Sigmoid colon (tissue), 7 donors: ENCODE data around the gene PKMYT1. TPM values are rescaled to one million over a fixed set of nuclear protein-coding genes. Genes with fewer than 3 reads are reported as not detected.

Experiments used
- DNase-seq: peaks from one replicate; pipeline ENCODE4 v3.0.0-alpha.2; 2019
- H3K27ac ChIP-seq, 4 donors: fragments of 200-600 bp; sonication (generic); one replicate each; pipeline ENCODE4 v1.5.1; 2016 to 2019; ENCODE audit warnings: mild to moderate bottlenecking in 1 of 4
- H3K27me3 ChIP-seq, 3 donors: fragments of 200-600 bp; sonication (generic); one replicate each; pipeline ENCODE4 v1.5.1; 2019; ENCODE audit warnings: mild to moderate bottlenecking in 1 of 3
- H3K36me3 ChIP-seq, 4 donors: fragments of 200-600 bp; sonication (generic); one replicate each; pipeline ENCODE4 v1.5.1; 2016 to 2019
- H3K4me1 ChIP-seq, 4 donors: fragments of 200-600 bp; sonication (generic); one replicate each; pipeline ENCODE4 v1.5.1; 2017 to 2019
- H3K4me3 ChIP-seq, 4 donors: fragments of 200-600 bp; sonication (generic); one replicate each; pipeline ENCODE4 v1.5.1; 2017 to 2019; ENCODE audit warnings: mild to moderate bottlenecking in 2 of 4, moderate library complexity in 1 of 4
- H3K9me3 ChIP-seq, 4 donors: fragments of 200-600 bp in 3 of 4; sonication (generic) in 3 of 4; one replicate each; pipeline versions ENCODE4 v1.5.1 to v1.6.1; 2013 to 2019
- EP300 ChIP-seq, 4 donors: sonication (generic); formaldehyde crosslinking; IDR thresholded peaks; one replicate each; pipeline ENCODE4 v1.6.1; 2017; ENCODE audit warnings: antibody characterized with exemption in 4 of 4
- POLR2A ChIP-seq, 2 donors: fragments of 450-650 bp; IDR thresholded peaks; one replicate each; pipeline ENCODE4 v1.6.1; 2016; ENCODE audit warnings: antibody characterized with exemption in 2 of 2, mild to moderate bottlenecking in 2 of 2, moderate library complexity in 2 of 2
- POLR2AphosphoS5 ChIP-seq, 4 donors: sonication (generic); formaldehyde crosslinking; IDR thresholded peaks; one replicate each; pipeline ENCODE4 v1.6.1; 2017; ENCODE audit warnings: antibody characterized with exemption in 4 of 4
- WGBS, 2 donors: extraction: QIAGEN DNeasy Blood & Tissue Kit; methylation state at CpG; one replicate each; pipeline ENCODE4 v1.1.7; 2013; 5-methylcytosine and 5-hydroxymethylcytosine counted together
- intact Hi-C: fragments of 100-400 bp; cut with DNase I; formaldehyde crosslinking; loops from one replicate; pipeline ENCODE4 v1.15.1; 2023
- polyA plus RNA-seq, 3 donors: library from polyadenylated mRNA; stranded (reverse); fragments of 200-250 nt; gene quantifications; one replicate each; pipeline ENCODE4 v1.2.3, GENCODE V29; 2013
- total RNA-seq, 4 donors: library from RNA; depleted of rRNA; stranded (reverse); fragments of >200 nt; gene quantifications; one replicate each; pipeline ENCODE4 v1.1.0, GENCODE V29; 2016
- TF ChIP-seq, protein P1 (sequence below), 4 experiments: fragments of 450-650 bp in 3 of 4; fragments of 200-600 bp in 1 of 4; IDR thresholded peaks; one replicate each; pipeline ENCODE4 v1.5.1; 2016 to 2019; ENCODE audit warnings: antibody characterized with exemption in 4 of 4, mild to moderate bottlenecking in 3 of 4, moderate library complexity in 2 of 4
- donor health status: healthy with polysubstance abuse.
- donor health status: Bipolar disorder and iron deficiency.
- donor health status: healthy.

PKMYT1 gene
- total and polyA plus RNA-seq, 7 donors, result 0.95 to 33.1 (median 2.9) TPM; not detected in 3

DNA sequence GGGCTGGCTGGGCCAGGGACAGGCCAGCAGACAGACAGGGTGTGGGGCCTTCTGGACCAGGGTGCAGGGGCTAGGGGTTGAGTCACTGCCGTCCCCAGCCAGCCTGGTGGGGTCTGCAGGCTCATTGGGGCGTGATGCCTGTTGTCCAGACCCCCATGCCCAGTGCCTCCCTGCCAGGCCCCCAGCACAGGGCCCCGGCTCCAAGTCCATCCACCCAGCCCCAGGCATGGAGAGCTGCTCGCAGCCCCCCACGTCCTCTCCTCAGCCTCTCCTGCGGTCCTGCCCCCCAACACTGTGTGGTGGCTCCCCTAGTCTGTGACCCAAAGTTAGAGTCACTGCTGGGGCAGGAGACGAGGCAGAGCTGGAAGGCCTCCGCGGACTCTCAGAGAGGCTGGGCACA is 7.0 kb upstream of the PKMYT1 start:
- no peaks in the 10 kb centered on the region for H3K36me3 ChIP-seq
- 86 to 91% methylated on average over 9 of the region's 9 CpGs for WGBS, 2 donors
- intact Hi-C loops, result no loop called here
- H3K27me3 ChIP-seq, result peaks cover 0 to 22% (median 0%) of the 10 kb centered on the region in 3 donors
- H3K9me3 ChIP-seq, result no peaks in the 10 kb centered on the region
- no peak overlapping the region for H3K27ac ChIP-seq
- no peak for TF ChIP-seq POLR2A (IDR thresholded peaks at IDR 0.05)
- TF ChIP-seq, protein P1, sequence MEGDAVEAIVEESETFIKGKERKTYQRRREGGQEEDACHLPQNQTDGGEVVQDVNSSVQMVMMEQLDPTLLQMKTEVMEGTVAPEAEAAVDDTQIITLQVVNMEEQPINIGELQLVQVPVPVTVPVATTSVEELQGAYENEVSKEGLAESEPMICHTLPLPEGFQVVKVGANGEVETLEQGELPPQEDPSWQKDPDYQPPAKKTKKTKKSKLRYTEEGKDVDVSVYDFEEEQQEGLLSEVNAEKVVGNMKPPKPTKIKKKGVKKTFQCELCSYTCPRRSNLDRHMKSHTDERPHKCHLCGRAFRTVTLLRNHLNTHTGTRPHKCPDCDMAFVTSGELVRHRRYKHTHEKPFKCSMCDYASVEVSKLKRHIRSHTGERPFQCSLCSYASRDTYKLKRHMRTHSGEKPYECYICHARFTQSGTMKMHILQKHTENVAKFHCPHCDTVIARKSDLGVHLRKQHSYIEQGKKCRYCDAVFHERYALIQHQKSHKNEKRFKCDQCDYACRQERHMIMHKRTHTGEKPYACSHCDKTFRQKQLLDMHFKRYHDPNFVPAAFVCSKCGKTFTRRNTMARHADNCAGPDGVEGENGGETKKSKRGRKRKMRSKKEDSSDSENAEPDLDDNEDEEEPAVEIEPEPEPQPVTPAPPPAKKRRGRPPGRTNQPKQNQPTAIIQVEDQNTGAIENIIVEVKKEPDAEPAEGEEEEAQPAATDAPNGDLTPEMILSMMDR (IDR thresholded peaks at IDR 0.05), result no peak
- no peak for TF ChIP-seq POLR2AphosphoS5 (IDR thresholded peaks at IDR 0.05)
- no peak for TF ChIP-seq EP300 (IDR thresholded peaks at IDR 0.05)
- no peak overlapping the region for H3K4me3 ChIP-seq
- peaks cover 0 to 12% (median 9%) of the 10 kb centered on the region in 4 donors for H3K4me1 ChIP-seq
- no peak for DNase-seq

DNA sequence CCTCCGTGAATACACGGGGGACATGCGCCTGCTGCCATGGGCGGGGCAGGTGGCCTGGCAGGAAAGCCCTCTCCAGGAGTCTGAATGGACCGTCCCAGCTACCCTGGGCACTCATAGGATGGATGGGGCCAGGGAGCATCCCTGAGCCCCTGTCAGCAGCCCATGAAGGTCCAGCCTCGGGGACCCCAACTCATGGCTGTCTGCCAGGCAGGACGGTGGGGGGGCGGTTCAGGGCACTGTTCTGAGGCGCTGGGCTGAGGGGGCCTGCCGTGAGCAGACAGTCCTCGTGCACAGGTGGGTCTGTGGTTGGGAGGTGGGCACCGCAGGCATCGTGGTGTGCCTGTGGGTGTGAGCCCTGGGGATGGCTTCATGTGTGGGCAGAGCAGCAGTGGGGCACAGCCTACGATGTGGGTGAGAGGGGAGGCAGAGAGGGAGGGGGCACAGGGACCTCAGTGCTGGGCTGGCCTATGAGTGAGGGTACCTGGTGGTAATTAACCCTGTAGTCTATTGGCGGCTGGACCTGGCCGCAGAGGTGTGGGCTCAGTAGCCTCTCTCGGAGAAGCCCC is 6.5 kb upstream of the PKMYT1 start:
- TF ChIP-seq, protein P1 (IDR thresholded peaks at IDR 0.05), result no peak
- TF ChIP-seq EP300 (IDR thresholded peaks at IDR 0.05) (no peak), POLR2AphosphoS5 (IDR thresholded peaks at IDR 0.05) (no peak), POLR2A (IDR thresholded peaks at IDR 0.05) (no peak)
- H3K36me3 ChIP-seq, result no peaks in the 10 kb centered on the region
- no peaks in the 10 kb centered on the region for H3K9me3 ChIP-seq
- DNase-seq, result no peak
- peaks cover 0 to 22% (median 0%) of the 10 kb centered on the region in 3 donors for H3K27me3 ChIP-seq
- no peak overlapping the region for H3K27ac ChIP-seq
- H3K4me1 ChIP-seq, result peaks cover 0 to 12% (median 9%) of the 10 kb centered on the region in 4 donors
- H3K4me3 ChIP-seq, result no peak overlapping the region
- intact Hi-C loops, result no loop called here
- 70 to 82% methylated on average over 17 of the region's 17 CpGs for WGBS, 2 donors

- Histone ChIP-seq H3K4me3 (no peak overlapping the region), H3K36me3 (no peaks in the 10 kb centered on the region), H3K4me1 (peaks cover 0 to 18% (median 14%) of the 10 kb centered on the region in 4 donors), H3K9me3 (no peaks in the 10 kb centered on the region), H3K27ac (no peak overlapping the region), H3K27me3 (peaks cover 0 to 22% (median 0%) of the 10 kb centered on the region in 3 donors)
- DNase-seq, result no peak
- intact Hi-C loops, result no loop called here
- TF ChIP-seq EP300 (IDR thresholded peaks at IDR 0.05) (no peak), POLR2AphosphoS5 (IDR thresholded peaks at IDR 0.05) (no peak), POLR2A (IDR thresholded peaks at IDR 0.05) (no peak)
- TF ChIP-seq, protein P1 (IDR thresholded peaks at IDR 0.05), result no peak
- 82 to 90% methylated on average over 15 of the region's 15 CpGs for WGBS, 2 donors
Observed at GRCh38 chr16:2985893-2986355, 5.7 kb upstream of the PKMYT1 start.

GRCh38 chr16:2985462-2985861 is 5.2 kb upstream of the PKMYT1 start:
- no peak overlapping the region for H3K27ac ChIP-seq
- intact Hi-C loops, result no loop called here
- no peaks in the 10 kb centered on the region for H3K9me3 ChIP-seq
- WGBS, 2 donors, result 66 to 85% methylated on average over 9 of the region's 9 CpGs
- TF ChIP-seq EP300 (IDR thresholded peaks at IDR 0.05) (no peak), POLR2AphosphoS5 (IDR thresholded peaks at IDR 0.05) (no peak), POLR2A (IDR thresholded peaks at IDR 0.05) (no peak)
- TF ChIP-seq, protein P1 (IDR thresholded peaks at IDR 0.05), result no peak
- H3K27me3 ChIP-seq, result peaks cover 0 to 20% (median 0%) of the 10 kb centered on the region in 3 donors
- DNase-seq, result no peak
- no peak overlapping the region for H3K4me3 ChIP-seq
- H3K4me1 ChIP-seq, result peaks cover 0 to 21% (median 18%) of the 10 kb centered on the region in 4 donors
- no peaks in the 10 kb centered on the region for H3K36me3 ChIP-seq
